Large intestine (tissue), 3 donors: ENCODE results near the gene FST. TPM values are rescaled to one million over a fixed set of nuclear protein-coding genes. Genes with fewer than 3 reads are reported as not detected.

Experiments
- DNase-seq, 2 donors: peaks; one replicate each; pipeline versions ENCODE4 v3.0.0 to v3.0.0-alpha.2; 2013
- H3K27ac ChIP-seq: one replicate; pipeline ENCODE4 v1.5.1; 2013; ENCODE audit warnings: low read length
- H3K27me3 ChIP-seq: 2 replicates; pipeline ENCODE4 v1.6.1; 2013; ENCODE audit warnings: low read length; ENCODE audit not compliant: control insufficient read depth, insufficient read depth
- H3K36me3 ChIP-seq: 2 replicates; pipeline ENCODE4 v1.6.1; 2013; ENCODE audit warnings: low read length; ENCODE audit not compliant: control insufficient read depth, insufficient read depth
- H3K4me1 ChIP-seq: one replicate; pipeline ENCODE4 v1.6.1; 2013; ENCODE audit warnings: low read length; ENCODE audit not compliant: control insufficient read depth, insufficient read depth
- H3K4me3 ChIP-seq: one replicate; pipeline ENCODE4 v1.5.1; 2013; ENCODE audit warnings: low read length
- H3K9me3 ChIP-seq: one replicate; pipeline ENCODE4 v1.6.1; 2013; ENCODE audit warnings: mild to moderate bottlenecking, low read depth, low read length, moderate library complexity; ENCODE audit not compliant: control insufficient read depth
- WGBS: methylation state at CpG from one replicate; pipeline ENCODE4 v1.1.5; 2013; ENCODE audit warnings: low lambda C conversion rate; ENCODE audit not compliant: insufficient coverage; 5-methylcytosine and 5-hydroxymethylcytosine counted together
- polyA plus RNA-seq: library from polyadenylated mRNA; unstranded; fragments of 120-200 nt; gene quantifications from one replicate; pipeline ENCODE4 v1.2.1, GENCODE V29; 2013

Gene FST
- polyA plus RNA-seq, 1 donor: 3.9 TPM

DNA sequence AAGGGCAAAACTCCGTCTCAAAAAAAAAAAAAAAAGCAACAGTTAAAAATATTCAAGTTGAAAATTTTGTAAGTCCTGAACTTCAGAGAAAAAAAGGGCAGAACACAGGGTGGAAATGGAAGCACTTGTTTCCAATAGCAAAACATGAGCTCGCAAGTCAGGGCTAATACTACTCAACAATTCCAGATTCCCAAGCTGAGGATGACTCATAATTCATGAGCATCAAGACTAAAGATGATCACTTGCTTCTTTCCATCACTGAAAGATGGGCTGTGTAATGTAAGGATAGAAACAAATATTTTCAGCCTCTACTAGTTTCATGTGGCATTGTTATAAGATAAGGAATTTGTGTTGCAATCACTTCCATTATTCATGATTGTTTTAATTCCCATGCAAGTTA, 33.5 kb upstream of the FST start:
- WGBS: 100% methylated on average over 1 of the region's 2 CpGs
- no peak overlapping the region for H3K27ac ChIP-seq
- DNase-seq: no peak
- H3K4me1 ChIP-seq: no peaks in the 10 kb centered on the region
- no peaks in the 10 kb centered on the region for H3K36me3 ChIP-seq
- no peaks in the 10 kb centered on the region for H3K27me3 ChIP-seq
- no peak overlapping the region for H3K4me3 ChIP-seq
- no peaks in the 10 kb centered on the region for H3K9me3 ChIP-seq

GRCh38 chr5:53448851-53449250, 31.6 kb upstream of the FST start:
- WGBS: 100% methylated on average over 1 of the region's 1 CpG
- Histone ChIP-seq H3K36me3 (no peaks in the 10 kb centered on the region), H3K9me3 (no peaks in the 10 kb centered on the region), H3K4me1 (no peaks in the 10 kb centered on the region), H3K4me3 (no peak overlapping the region), H3K27ac (no peak overlapping the region), H3K27me3 (no peaks in the 10 kb centered on the region)
- DNase-seq: no peak

DNA sequence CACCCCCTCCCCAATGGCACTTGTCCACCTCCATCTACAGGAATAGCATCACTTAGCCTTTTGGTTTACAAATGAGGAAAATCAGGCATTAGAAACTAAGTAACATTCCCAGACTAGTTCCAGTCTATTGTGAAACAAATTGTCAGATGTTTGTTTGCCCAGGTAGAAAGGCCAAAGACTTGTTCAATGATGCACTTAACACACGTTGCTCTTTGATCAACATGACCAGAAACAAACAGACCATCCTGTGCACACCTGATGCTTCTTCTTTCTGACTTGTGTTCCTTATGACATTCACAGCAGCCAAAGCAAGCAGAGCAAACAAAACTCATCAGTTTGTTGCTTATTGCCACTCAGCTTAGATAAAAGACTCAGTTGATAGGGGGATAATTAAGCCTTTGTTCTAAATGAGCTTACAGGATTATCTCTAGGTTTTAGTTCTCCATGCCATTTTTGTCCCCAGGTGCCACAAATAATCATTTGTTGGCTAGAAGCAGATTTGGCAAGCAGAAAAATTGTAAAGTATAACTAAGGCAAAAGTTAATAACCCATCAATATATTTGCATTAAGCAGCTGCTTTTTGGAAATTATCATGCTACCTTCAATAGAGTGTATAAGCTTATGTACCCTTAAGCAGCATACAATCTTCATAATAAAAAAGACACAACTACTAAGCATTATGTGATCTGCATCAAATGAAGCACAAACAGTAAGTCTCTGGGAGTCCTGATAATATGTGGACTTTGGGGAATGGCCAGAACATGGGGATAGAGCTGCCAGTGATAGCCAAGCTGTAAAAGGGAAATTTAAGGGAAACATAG, 26.3 kb upstream of the FST start:
- no peaks in the 10 kb centered on the region for H3K4me1 ChIP-seq
- DNase-seq: no peak
- H3K36me3 ChIP-seq: no peaks in the 10 kb centered on the region
- no peaks in the 10 kb centered on the region for H3K9me3 ChIP-seq
- H3K27ac ChIP-seq: no peak overlapping the region
- H3K27me3 ChIP-seq: no peaks in the 10 kb centered on the region
- no peak overlapping the region for H3K4me3 ChIP-seq
- 0% methylated on average over 1 of the region's 1 CpG for WGBS

- no peak overlapping the region for H3K4me3 ChIP-seq
- H3K27ac ChIP-seq: no peak overlapping the region
- H3K36me3 ChIP-seq: no peaks in the 10 kb centered on the region
- H3K27me3 ChIP-seq: no peaks in the 10 kb centered on the region
- whole genome bisulfite sequencing: no CpG with 5 or more reads among the region's 1 CpG
- no peak for DNase-seq
- H3K9me3 ChIP-seq: no peaks in the 10 kb centered on the region
- H3K4me1 ChIP-seq: no peaks in the 10 kb centered on the region
Observed at GRCh38 chr5:53454719-53455000, 25.8 kb upstream of the FST start.

- no peak overlapping the region for H3K4me3 ChIP-seq
- no peak overlapping the region for H3K27ac ChIP-seq
- H3K36me3 ChIP-seq: no peaks in the 10 kb centered on the region
- H3K4me1 ChIP-seq: no peaks in the 10 kb centered on the region
- WGBS: 60% methylated on average over 1 of the region's 2 CpGs
- no peak for DNase-seq
- H3K9me3 ChIP-seq: no peaks in the 10 kb centered on the region
- no peaks in the 10 kb centered on the region for H3K27me3 ChIP-seq
Observed at GRCh38 chr5:53456366-53456765, 24.1 kb upstream of the FST start.

GRCh38 chr5:53463909-53464621, 16.4 kb upstream of the FST start:
- no peaks in the 10 kb centered on the region for H3K36me3 ChIP-seq
- WGBS: no CpG with 5 or more reads among the region's 2 CpGs
- H3K4me1 ChIP-seq: no peaks in the 10 kb centered on the region
- no peak overlapping the region for H3K4me3 ChIP-seq
- H3K27me3 ChIP-seq: peaks cover 10% of the 10 kb centered on the region
- no peaks in the 10 kb centered on the region for H3K9me3 ChIP-seq
- DNase-seq: no peak
- no peak overlapping the region for H3K27ac ChIP-seq

DNA sequence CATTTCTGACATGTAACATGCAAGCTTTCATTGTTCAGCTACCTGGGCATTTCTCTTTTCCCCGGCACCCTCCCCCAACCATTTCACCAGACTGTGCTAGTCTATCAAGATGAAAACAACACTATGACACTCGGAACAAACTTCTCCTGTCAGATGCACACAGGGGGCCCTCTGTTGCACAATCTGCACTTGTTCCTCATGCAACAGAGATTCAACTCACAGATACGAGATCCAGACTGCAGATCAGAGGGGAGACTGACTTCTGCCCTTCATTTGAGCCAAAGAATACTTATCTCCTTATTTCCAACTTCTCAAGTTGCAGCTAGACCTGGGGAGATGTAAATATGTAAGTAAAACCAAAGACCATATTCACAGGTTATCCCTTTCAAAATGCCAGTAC, 15.7 kb upstream of the FST start:
- H3K9me3 ChIP-seq: no peaks in the 10 kb centered on the region
- H3K4me1 ChIP-seq: no peaks in the 10 kb centered on the region
- DNase-seq: no peak
- no peak overlapping the region for H3K4me3 ChIP-seq
- WGBS: no CpG with 5 or more reads among the region's 3 CpGs
- no peak overlapping the region for H3K27ac ChIP-seq
- H3K36me3 ChIP-seq: no peaks in the 10 kb centered on the region
- peaks cover 10% of the 10 kb centered on the region for H3K27me3 ChIP-seq

DNA sequence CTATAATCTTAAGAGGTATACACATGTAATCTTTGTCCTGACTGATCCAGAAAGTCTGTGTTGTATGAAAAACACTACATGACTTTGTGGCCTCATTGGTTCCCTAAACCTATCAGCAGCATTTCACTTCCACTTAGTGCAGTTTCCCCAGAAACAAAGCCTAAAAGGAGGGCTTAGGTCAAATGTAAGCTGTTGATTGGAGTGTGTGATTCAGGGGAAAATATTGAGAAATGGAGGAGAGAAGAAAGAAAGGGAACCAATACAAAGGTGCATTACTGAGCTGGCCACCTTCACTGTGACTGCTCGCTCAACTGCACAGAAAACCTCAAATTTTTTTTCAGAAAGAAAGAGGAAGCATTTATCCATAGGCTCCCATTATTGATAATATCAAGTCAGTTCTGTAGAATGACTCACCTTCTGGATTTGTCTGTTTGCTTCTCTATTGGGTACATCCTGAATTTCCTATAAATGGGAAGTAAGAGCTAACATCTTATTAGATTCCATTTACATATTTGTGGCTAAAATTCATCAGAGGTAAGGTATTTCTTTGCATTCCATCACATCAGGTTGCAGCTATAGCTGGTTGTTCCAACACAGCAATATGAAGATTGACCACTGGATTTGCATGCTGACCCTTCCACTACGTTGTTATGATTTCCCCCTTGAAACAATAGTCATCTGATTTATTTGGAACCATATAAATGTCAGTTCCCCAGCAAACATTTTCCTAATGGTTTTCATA, 10.3 kb upstream of the FST start:
- WGBS: no CpG with 5 or more reads among the region's 2 CpGs
- Histone ChIP-seq H3K4me1 (no peaks in the 10 kb centered on the region), H3K27ac (no peak overlapping the region), H3K9me3 (no peaks in the 10 kb centered on the region), H3K4me3 (no peak overlapping the region), H3K36me3 (no peaks in the 10 kb centered on the region), H3K27me3 (peaks cover 3% of the 10 kb centered on the region)
- no peak for DNase-seq

- DNase-seq: no peak
- Histone ChIP-seq H3K27ac (no peak overlapping the region), H3K36me3 (no peaks in the 10 kb centered on the region), H3K9me3 (no peaks in the 10 kb centered on the region), H3K4me1 (no peaks in the 10 kb centered on the region), H3K4me3 (no peak overlapping the region), H3K27me3 (peaks cover 8% of the 10 kb centered on the region)
- 80% methylated on average over 1 of the region's 1 CpG for WGBS
Observed at GRCh38 chr5:53472279-53472678, 8.2 kb upstream of the FST start.

- H3K27ac ChIP-seq: no peak overlapping the region
- H3K27me3 ChIP-seq: peaks cover 9% of the 10 kb centered on the region
- 92% methylated on average over 4 of the region's 4 CpGs for WGBS
- H3K4me1 ChIP-seq: no peaks in the 10 kb centered on the region
- H3K4me3 ChIP-seq: no peak overlapping the region
- no peaks in the 10 kb centered on the region for H3K36me3 ChIP-seq
- no peaks in the 10 kb centered on the region for H3K9me3 ChIP-seq
- DNase-seq: no peak
Observed at GRCh38 chr5:53472720-53473510, 7.5 kb upstream of the FST start.
